ENCODE data around the gene FCGR1A.
"Not testable (repeated sequence)": the region's sequence is repeated elsewhere in the genome, so short reads cannot be mapped to it uniquely, and the experiment has no call there.

- TF ChIP-seq EP300, POLR2A (IDR thresholded peaks at IDR 0.05): not testable (repeated sequence)
- TF ChIP-seq, protein P1, sequence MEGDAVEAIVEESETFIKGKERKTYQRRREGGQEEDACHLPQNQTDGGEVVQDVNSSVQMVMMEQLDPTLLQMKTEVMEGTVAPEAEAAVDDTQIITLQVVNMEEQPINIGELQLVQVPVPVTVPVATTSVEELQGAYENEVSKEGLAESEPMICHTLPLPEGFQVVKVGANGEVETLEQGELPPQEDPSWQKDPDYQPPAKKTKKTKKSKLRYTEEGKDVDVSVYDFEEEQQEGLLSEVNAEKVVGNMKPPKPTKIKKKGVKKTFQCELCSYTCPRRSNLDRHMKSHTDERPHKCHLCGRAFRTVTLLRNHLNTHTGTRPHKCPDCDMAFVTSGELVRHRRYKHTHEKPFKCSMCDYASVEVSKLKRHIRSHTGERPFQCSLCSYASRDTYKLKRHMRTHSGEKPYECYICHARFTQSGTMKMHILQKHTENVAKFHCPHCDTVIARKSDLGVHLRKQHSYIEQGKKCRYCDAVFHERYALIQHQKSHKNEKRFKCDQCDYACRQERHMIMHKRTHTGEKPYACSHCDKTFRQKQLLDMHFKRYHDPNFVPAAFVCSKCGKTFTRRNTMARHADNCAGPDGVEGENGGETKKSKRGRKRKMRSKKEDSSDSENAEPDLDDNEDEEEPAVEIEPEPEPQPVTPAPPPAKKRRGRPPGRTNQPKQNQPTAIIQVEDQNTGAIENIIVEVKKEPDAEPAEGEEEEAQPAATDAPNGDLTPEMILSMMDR (IDR thresholded peaks at IDR 0.05), result not testable (repeated sequence)
Observed at GRCh38 chr1:149748144-149748500, 34.4 kb upstream of the FCGR1A start.
